ENCODE measurements around the gene VSTM2B.

The VSTM2B gene

GRCh38 chr19:29492769-29493168 is 33.0 kb upstream of the VSTM2B start:
- no peak for DNase-seq (ENCODE audit: low read depth, low spot score)
- H3K4me3 ChIP-seq (ENCODE audit: low read length), result no peak overlapping the region

GRCh38 chr19:29495091-29495490 is 30.7 kb upstream of the VSTM2B start:
- no peak overlapping the region for H3K4me3 ChIP-seq (ENCODE audit: low read length)
- DNase-seq (ENCODE audit: low read depth, low spot score), result no peak

GRCh38 chr19:29495901-29496441 is 29.8 kb upstream of the VSTM2B start:
- no peak for DNase-seq (ENCODE audit: low read depth, low spot score)
- no peak overlapping the region for H3K4me3 ChIP-seq (ENCODE audit: low read length)

GRCh38 chr19:29497241-29497640 is 28.6 kb upstream of the VSTM2B start:
- H3K4me3 ChIP-seq (ENCODE audit: low read length), result no peak overlapping the region
- DNase-seq (ENCODE audit: low read depth, low spot score), result no peak

GRCh38 chr19:29497686-29498436 is 27.9 kb upstream of the VSTM2B start:
- no peak for DNase-seq (ENCODE audit: low read depth, low spot score)

GRCh38 chr19:29499261-29499920 is 26.4 kb upstream of the VSTM2B start:
- no peak overlapping the region for H3K4me3 ChIP-seq (ENCODE audit: low read length)
- DNase-seq (ENCODE audit: low read depth, low spot score), result no peak

More at GRCh38 chr19:29497686-29498436, 27.9 kb upstream of the VSTM2B start:
- H3K4me3 ChIP-seq (ENCODE audit: low read length), result no peak overlapping the region

GRCh38 chr19:29499921-29500590 is 25.7 kb upstream of the VSTM2B start:
- H3K4me3 ChIP-seq (ENCODE audit: low read length), result no peak overlapping the region
- DNase-seq (ENCODE audit: low read depth, low spot score), result no peak

GRCh38 chr19:29501816-29502580 is 23.8 kb upstream of the VSTM2B start:
- H3K4me3 ChIP-seq (ENCODE audit: low read length), result no peak overlapping the region
- DNase-seq (ENCODE audit: low read depth, low spot score), result no peak

- no peak for DNase-seq (ENCODE audit: low read depth, low spot score)
- H3K4me3 ChIP-seq (ENCODE audit: low read length), result no peak overlapping the region
These were observed 23.3 kb upstream of the VSTM2B start for GRCh38 chr19:29502581-29502850.

- DNase-seq (ENCODE audit: low read depth, low spot score), result no peak
- no peak overlapping the region for H3K4me3 ChIP-seq (ENCODE audit: low read length)
These were observed 22.5 kb upstream of the VSTM2B start for GRCh38 chr19:29503140-29503758.

- no peak for DNase-seq (ENCODE audit: low read depth, low spot score)
These were observed 22.0 kb upstream of the VSTM2B start for GRCh38 chr19:29503785-29504184.

GRCh38 chr19:29504454-29504853 is 21.3 kb upstream of the VSTM2B start:
- H3K4me3 ChIP-seq (ENCODE audit: low read length), result no peak overlapping the region
- no peak for DNase-seq (ENCODE audit: low read depth, low spot score)

More at GRCh38 chr19:29503785-29504184, 22.0 kb upstream of the VSTM2B start:
- no peak overlapping the region for H3K4me3 ChIP-seq (ENCODE audit: low read length)

GRCh38 chr19:29505097-29505824 is 20.5 kb upstream of the VSTM2B start:
- no peak overlapping the region for H3K4me3 ChIP-seq (ENCODE audit: low read length)
- no peak for DNase-seq (ENCODE audit: low read depth, low spot score)

- no peak overlapping the region for H3K4me3 ChIP-seq (ENCODE audit: low read length)
These were observed 19.2 kb upstream of the VSTM2B start for GRCh38 chr19:29506619-29506911.

GRCh38 chr19:29507081-29507860 is 18.5 kb upstream of the VSTM2B start:
- no peak overlapping the region for H3K4me3 ChIP-seq (ENCODE audit: low read length)
- DNase-seq (ENCODE audit: low read depth, low spot score), result no peak

More at GRCh38 chr19:29506619-29506911, 19.2 kb upstream of the VSTM2B start:
- DNase-seq (ENCODE audit: low read depth, low spot score), result no peak

- DNase-seq (ENCODE audit: low read depth, low spot score), result no peak
These were observed 17.6 kb upstream of the VSTM2B start for GRCh38 chr19:29508181-29508580.

GRCh38 chr19:29509456-29509855 is 16.3 kb upstream of the VSTM2B start:
- no peak overlapping the region for H3K4me3 ChIP-seq (ENCODE audit: low read length)
- no peak for DNase-seq (ENCODE audit: low read depth, low spot score)

More at GRCh38 chr19:29508181-29508580, 17.6 kb upstream of the VSTM2B start:
- H3K4me3 ChIP-seq (ENCODE audit: low read length), result no peak overlapping the region

Data from Jurkat, Clone E6-1 (cell line).